Frontal cortex (tissue), 4 donors: ENCODE results near the gene NDUFA12. TPM values are rescaled to one million over a fixed set of nuclear protein-coding genes. Genes with fewer than 3 reads are reported as not detected.

Experiments used
- DNase-seq, 2 donors: peaks; one replicate each; pipeline ENCODE4 v3.0.0; 2012; ENCODE audit warnings: low spot score in 2 of 2
- FAIRE-seq: peaks from 2 replicates; lab custom pipeline; 2012; peaks lifted over from hg19 to GRCh38; lab: Jason Lieb, UNC
- total RNA-seq: library from RNA; depleted of rRNA; stranded (reverse); fragments of >200 nt; gene quantifications from one replicate; pipeline ENCODE4 v1.2.3, GENCODE V29; 2014
- donor health status: control.
- donor health status: control.
- donor health status: control.

Gene NDUFA12
- total RNA-seq, 1 donor from 2014 or later, result 76.6 TPM

GRCh38 chr12:94951071-94951934, 52.2 kb downstream of the NDUFA12 start:
- FAIRE-seq, result no peak
- DNase-seq, result no peak

- DNase-seq, result no peak
- FAIRE-seq, result no peak
Measured at GRCh38 chr12:94948232-94948810, 55.2 kb downstream of the NDUFA12 start.

GRCh38 chr12:94942663-94943062, 60.8 kb downstream of the NDUFA12 start:
- no peak for DNase-seq
- FAIRE-seq, result no peak

- FAIRE-seq, result no peak
- peak in 1 of 2 donors; percentile 25 for DNase-seq
Measured at GRCh38 chr12:94941440-94941862, 62.0 kb downstream of the NDUFA12 start.

DNA sequence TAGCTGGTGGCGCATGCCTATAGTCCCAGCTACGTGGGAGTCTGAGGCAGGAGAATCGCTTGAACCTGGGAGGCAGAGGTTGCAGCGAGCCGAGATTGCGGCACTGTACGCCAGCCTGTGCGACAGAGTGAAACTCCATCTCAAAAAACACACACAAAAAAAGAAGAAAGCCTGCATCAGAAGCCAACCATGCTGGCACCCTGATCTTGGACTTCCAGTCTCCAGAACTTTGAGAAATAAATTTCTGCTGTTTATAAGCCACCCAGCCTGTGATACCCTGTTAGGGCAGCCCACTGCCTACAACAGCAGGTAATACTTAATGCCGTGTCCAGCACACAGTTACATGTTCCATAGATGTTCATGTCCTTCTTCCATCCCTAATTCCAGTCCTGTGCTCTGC, 62.7 kb downstream of the NDUFA12 start:
- no peak for DNase-seq
- FAIRE-seq, result no peak

GRCh38 chr12:94938583-94938982, 64.9 kb downstream of the NDUFA12 start:
- DNase-seq (no peak), FAIRE-seq (no peak)

DNA sequence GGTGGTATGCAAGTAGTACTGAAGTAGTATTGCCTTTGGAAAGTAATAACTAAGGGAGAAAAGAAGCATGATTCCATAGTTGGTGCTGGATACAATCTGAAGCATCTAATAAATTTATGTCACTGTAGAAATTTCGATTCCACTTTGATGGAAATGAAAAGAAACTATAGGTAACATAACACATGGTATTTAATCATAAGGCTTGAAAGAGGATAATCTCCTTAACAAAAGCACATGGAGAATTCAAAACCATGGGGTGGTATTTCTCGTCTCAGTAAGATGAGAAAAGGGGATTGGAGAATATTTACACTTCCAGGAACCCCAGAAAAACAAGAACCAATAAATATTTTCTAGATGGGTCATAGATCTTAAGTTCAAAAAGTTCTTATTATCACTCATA, 72.7 kb downstream of the NDUFA12 start:
- FAIRE-seq, result no peak
- no peak for DNase-seq

DNA sequence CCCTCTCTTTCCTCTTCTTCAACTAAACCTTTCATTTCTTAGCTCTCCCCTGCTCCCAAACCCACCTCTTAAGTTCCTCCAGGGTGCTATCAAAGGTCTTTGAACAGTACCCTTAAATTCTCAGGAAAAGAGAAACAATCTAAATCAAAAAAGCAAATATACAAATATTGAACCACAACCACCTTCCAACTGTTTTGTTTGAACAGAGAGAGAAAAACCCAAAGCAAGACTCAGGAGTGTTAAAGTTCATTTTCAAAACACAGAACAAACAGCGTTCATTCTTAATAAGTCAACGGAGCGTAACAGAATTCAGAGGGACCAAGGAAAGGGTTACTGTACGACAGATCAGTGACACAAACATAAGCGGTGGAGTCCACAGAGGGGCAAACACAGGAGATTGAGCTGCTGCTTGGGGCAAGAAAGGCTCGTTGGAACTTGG, 73.3 kb downstream of the NDUFA12 start:
- DNase-seq (no peak), FAIRE-seq (no peak)

DNA sequence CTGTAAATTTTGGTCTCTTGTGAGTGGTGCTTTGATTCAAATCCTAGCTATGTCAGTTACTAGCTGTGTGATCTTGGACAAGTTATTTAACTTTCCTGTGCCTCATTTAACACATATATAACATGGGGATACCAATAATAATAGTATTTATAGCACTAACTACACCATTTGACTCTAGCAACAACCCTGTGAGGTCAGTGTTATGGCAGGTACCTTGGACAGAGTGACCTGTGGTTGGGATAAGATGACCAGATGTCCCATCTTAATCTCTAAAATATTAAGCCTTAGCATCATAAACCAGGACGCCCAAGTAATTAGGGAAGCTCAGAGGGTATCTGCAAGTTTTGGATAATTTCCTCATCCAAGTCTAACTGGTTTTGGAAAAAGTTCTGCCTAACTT, 73.7 kb downstream of the NDUFA12 start:
- DNase-seq, result no peak
- FAIRE-seq, result no peak

DNA sequence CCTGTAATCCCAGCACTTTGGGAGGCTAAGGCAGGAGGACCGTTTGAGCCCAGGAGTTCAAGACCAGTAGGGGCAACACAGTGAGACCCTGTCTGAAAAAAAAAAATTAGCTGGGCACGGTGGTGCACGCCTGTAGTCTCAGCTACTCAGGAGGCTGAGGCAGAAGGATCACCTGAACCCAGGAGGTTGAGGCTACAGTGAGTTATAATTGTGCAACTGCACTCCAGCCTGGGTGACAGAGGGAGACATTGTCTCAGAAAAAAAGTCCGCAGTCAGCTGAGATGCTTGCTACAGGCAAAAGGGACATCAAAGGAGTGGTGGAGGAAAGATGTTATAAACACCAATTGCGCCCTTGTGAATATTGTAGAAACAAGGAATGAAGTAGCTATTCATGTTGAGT, 77.8 kb downstream of the NDUFA12 start:
- FAIRE-seq (no peak), DNase-seq (no peak)

DNA sequence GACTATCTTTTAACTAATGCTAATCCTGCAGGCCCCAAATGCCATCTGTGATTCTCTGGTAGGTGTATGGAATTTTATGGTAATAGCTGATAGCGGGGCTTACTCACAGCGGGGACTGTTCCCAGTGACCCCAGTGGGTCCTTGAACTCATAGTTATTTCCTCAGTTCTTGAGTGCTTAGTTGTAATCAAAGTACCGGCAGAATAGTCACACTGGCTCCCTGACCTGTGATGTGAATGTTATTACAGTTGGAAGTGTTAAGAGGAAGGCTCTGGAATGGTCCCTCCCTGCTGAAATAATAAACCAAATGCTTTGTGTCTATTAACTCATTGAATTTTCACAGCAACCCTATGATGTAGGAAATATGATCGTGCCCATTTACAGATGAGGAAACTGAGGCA, 78.3 kb downstream of the NDUFA12 start:
- no peak for FAIRE-seq
- no peak for DNase-seq

- DNase-seq (no peak), FAIRE-seq (no peak)
Measured at GRCh38 chr12:94922561-94922960, 80.9 kb downstream of the NDUFA12 start.

Other genes with a start within 250 kb of the NDUFA12 start
- 58.3 TPM for gene NR2C1, start 69.9 kb upstream of the NDUFA12 start, total RNA-seq
- 12.6 TPM for gene FGD6, start 213.8 kb upstream of the NDUFA12 start, total RNA-seq
- gene VEZT, start 214.1 kb upstream of the NDUFA12 start, total RNA-seq, result 293 TPM